ENCODE results near the gene EHMT1.
"Not testable (repeated sequence)": the region's sequence is repeated elsewhere in the genome, so short reads cannot be mapped to it uniquely, and the experiment has no call there.

The EHMT1 gene

GRCh38 chr9:137615387-137615871 is 3.4 kb upstream of the EHMT1 start:
- DNase-seq (ENCODE audit: low read depth in 2 of 2) = no peak

GRCh38 chr9:137619240-137620047 is 639 bp downstream of the EHMT1 start:
- DNase-seq (ENCODE audit: low read depth in 2 of 2) = no peak

GRCh38 chr9:137620048-137620405 is 1.2 kb downstream of the EHMT1 start:
- no peak for DNase-seq (ENCODE audit: low read depth in 2 of 2)

- DNase-seq (ENCODE audit: low read depth in 2 of 2) = no peak
Observed at GRCh38 chr9:137620581-137620980, 1.8 kb downstream of the EHMT1 start.

- no peak for DNase-seq (ENCODE audit: low read depth in 2 of 2)
Observed at GRCh38 chr9:137621131-137621757, 2.4 kb downstream of the EHMT1 start.

GRCh38 chr9:137622211-137622610 is 3.4 kb downstream of the EHMT1 start:
- DNase-seq (ENCODE audit: low read depth in 2 of 2) = not testable (repeated sequence)

GRCh38 chr9:137626464-137626863 is 7.7 kb downstream of the EHMT1 start:
- no peak for DNase-seq (ENCODE audit: low read depth in 2 of 2)

GRCh38 chr9:137627406-137627805 is 8.6 kb downstream of the EHMT1 start:
- not testable (repeated sequence) for DNase-seq (ENCODE audit: low read depth in 2 of 2)

GRCh38 chr9:137630126-137630525 is 11.3 kb downstream of the EHMT1 start:
- no peak for DNase-seq (ENCODE audit: low read depth in 2 of 2)

- no peak for DNase-seq (ENCODE audit: low read depth in 2 of 2)
Observed at GRCh38 chr9:137630679-137631078, 11.9 kb downstream of the EHMT1 start.

GRCh38 chr9:137631345-137632229 is 12.8 kb downstream of the EHMT1 start:
- no peak for DNase-seq (ENCODE audit: low read depth in 2 of 2)

GRCh38 chr9:137632230-137633161 is 13.7 kb downstream of the EHMT1 start:
- DNase-seq (ENCODE audit: low read depth in 2 of 2) = no peak

GRCh38 chr9:137634016-137634415 is 15.2 kb downstream of the EHMT1 start:
- no peak for DNase-seq (ENCODE audit: low read depth in 2 of 2)

- DNase-seq (ENCODE audit: low read depth in 2 of 2) = no peak
Observed at GRCh38 chr9:137638680-137639079, 19.9 kb downstream of the EHMT1 start.

GRCh38 chr9:137639303-137640051 is 20.7 kb downstream of the EHMT1 start:
- DNase-seq (ENCODE audit: low read depth in 2 of 2) = no peak

GRCh38 chr9:137640862-137641261 is 22.1 kb downstream of the EHMT1 start:
- DNase-seq (ENCODE audit: low read depth in 2 of 2) = no peak

- no peak for DNase-seq (ENCODE audit: low read depth in 2 of 2)
Observed at GRCh38 chr9:137642118-137642601, 23.4 kb downstream of the EHMT1 start.

GRCh38 chr9:137642892-137643291 is 24.1 kb downstream of the EHMT1 start:
- DNase-seq (ENCODE audit: low read depth in 2 of 2) = no peak

- DNase-seq (ENCODE audit: low read depth in 2 of 2) = no peak
Observed at GRCh38 chr9:137643921-137644320, 25.1 kb downstream of the EHMT1 start.

GRCh38 chr9:137645211-137645610 is 26.4 kb downstream of the EHMT1 start:
- no peak for DNase-seq (ENCODE audit: low read depth in 2 of 2)
